ENCODE data around the gene IMPA2.
A peak's percentile ranks its signal among the peaks of the same experiment; 100 is the strongest.
"Not testable (repeated sequence)": the region's sequence is repeated elsewhere in the genome, so short reads cannot be mapped to it uniquely, and the experiment has no call there.

IMPA2 gene

DNA sequence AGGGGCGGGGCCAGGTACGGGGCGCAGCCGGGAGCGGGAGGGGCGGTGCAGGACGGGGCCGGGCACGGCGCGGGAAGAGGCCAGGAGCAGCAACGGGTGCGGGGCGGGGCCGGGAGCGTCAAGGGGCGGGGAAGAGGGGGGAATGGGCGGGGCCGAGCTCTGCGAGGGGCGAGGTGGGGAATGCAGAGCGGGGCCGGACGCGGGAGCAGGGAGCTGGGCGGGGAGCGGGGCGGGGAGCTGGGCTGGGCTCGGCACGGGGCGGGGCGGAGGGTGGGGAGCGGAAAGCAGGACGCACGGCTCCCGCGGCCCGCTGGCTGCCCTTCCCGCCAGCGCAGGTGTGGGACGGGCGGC is at the start of gene IMPA2:
IMPA2 (plus strand) TSS at position 316 of the 351 bp plus-strand sequence. CDS start 163 bp downstream, outside the sequence.
- no peak for DNase-seq (ENCODE audit: low read depth, low spot score)

DNA sequence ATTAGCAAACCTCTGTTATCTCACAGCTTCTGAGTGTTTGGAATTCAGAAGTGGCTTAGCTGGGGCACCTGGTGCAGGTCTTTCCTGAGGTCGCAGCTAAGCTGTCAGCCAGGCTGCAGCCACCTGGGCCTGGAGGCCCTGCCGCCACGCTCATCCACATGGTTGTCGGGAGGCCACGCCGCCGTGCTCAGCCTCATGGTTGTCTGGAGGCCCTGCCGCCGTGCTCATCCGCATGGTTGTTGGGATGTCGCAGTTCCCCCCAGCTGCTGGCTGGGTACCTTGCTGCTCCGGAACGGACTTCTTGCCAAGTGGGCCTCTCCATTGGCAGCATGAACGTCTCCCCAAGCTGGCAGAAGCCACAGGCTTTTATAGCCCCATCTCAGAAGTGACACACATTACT is 48.9 kb upstream of the IMPA2 start:
- DNase-seq (ENCODE audit: low read depth, low spot score) = no peak

DNA sequence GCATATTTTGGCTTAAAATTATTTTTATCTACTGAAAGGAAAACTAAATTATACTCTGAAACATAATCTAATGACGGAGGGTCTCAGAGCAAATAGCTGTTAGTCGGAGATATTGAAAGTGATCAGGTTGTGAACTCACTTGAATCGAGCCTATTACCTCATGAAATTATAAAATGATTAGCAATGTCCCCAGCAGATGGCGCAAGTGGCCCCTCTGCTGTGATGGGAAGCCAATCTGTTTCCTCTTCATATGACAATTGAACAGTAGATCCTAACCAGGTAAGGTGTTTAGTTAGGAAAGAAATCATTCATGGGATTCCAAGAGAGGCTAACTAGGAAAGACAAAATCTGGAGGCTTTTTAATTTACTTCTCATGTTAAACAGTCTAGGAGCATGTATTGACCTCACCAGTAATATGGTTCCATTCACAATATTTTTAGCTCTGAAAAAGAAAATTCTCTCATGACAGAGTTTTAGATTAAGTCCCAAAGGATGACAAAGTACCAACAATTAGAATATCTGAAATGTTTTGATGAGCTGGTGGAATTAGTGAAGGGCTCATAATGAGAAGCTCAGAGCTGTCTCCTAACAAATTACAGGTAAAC is 43.3 kb upstream of the IMPA2 start:
- peak; percentile 83 for DNase-seq (ENCODE audit: low read depth, low spot score)

DNA sequence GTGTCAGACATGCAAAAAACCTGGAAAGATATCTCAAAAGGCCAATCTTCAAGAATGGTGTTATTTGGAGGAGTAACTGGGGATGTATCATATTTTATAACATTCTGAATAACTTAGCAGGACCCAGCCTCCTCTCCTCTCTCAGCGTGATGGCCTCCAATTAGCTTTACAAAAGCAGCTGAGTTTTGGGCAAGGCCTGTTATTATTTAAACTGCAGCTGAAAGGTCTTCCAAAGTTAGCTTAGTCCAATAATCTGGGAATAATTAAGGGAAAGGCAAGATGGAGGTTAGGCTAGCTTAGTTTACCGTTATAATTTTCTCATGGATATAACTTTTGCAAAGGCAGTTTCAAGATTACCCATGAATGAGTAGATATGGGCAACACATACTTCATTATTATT is 40.4 kb upstream of the IMPA2 start:
- no peak for DNase-seq (ENCODE audit: low read depth, low spot score)

DNA sequence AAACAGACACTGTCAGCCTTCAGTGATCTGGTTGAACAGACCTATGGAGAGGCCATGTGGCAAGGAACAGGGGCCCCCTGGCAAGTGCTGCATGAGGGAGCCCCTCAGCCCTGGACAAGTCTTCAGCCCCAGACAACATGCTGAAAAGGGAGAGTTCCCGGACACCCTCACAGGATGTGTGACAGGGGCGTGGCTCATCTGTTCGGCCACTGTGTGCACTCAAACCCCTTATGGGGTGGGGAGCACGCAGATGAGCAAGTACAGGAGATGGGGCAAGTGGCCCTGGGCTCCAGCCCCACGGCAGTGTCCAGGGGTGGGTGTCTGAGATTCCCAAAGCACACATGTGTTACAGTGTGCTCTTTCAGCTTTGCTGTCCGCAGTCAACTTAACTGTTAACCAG is 37.8 kb upstream of the IMPA2 start:
- DNase-seq (ENCODE audit: low read depth, low spot score) = no peak

DNA sequence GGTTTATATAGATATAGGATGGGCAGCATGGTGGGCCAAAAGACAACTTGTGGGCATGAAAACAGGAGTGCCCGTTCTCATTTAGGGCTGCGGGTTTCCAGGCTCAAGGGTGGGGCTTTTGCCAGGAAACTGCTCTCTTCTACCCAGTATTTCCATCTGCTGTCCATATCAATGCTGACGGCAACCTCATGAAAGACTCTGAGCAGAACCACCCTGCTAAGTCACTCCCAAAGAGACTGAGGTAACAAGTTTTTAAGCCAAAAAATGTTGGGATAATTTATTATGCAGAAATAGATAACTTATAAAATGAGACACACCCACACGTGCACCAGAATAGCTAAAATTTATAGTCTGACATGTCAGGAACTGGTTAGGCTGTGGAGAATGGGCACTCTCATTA is 37.1 kb upstream of the IMPA2 start:
- DNase-seq (ENCODE audit: low read depth, low spot score) = no peak

DNA sequence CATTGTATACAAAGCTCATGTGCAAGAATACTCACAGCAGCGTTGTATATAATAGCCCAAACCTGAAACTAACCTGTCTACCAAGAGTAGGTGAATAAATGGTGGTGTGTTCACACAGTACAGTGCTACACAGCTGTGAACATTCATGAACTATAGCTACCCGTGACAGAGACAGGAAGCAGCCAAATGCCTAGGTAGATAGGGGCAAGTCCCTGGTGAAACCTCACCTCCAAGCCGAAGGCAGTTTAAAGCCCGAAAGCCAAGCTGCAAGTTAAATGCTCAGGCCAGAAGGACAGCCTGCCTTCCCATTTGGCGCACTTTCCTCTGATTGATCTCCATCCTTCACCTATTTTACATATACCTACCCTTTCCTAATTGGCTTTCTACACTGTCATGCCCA is 36.5 kb upstream of the IMPA2 start:
- DNase-seq (ENCODE audit: low read depth, low spot score) = no peak

DNA sequence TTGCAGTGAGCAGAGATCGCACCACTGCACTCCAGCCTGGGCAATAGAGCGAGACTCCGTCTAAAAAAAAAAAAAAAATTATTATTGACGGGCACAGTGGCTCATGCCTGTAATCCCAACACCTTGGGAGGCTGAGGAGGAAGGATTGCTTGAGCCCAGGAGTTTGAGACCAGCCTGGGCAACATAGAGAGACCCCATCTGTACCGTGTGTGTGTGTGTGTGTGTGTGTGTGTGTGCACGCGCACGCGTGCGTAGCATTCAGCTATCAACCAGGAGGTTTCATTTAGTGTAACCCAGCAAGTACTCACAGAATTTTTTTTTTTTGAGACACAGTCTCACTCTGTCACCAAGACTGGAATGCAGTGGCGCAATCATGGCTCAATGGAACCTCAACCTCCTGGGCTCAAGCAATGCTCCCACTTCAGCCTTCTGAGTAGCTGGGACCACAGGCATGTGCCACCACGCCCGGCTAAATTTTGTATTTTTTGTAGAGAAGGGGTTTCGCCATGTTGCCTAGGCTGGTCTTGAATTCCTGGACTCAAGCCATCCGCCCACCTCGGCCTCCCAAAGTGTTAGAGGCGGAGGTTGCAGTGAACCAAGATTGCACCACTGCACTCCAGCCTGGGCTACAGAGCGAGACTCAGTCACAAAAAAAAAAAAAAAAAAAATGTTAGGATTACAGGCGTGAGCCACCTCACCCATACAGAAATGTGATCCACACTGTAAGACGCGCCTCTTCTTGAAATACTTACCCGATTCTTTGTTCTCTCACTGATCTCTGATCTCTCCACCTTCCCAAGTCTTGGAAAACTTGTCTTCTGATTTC is 35.3 kb upstream of the IMPA2 start:
- DNase-seq (ENCODE audit: low read depth, low spot score) = peak; percentile 45

DNA sequence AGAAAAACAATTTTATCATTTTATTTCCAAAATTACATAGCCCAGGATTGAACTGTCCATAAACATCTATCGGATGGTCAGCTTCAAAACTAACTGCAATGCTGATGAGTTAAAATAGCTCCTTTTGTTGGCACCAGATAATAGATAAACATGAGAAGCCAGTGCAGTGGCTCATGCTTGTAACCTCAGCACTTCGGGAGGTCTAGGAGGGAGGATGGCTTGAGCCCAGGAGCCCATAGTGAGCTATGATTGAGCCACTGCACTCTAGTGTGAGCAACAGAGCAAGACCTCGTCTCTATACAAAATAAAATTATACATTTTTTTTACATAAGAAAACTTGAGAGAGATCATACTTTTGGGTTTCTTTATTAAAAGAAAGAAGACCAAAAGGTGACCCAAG is 34.6 kb upstream of the IMPA2 start:
- DNase-seq (ENCODE audit: low read depth, low spot score) = peak; percentile 62

DNA sequence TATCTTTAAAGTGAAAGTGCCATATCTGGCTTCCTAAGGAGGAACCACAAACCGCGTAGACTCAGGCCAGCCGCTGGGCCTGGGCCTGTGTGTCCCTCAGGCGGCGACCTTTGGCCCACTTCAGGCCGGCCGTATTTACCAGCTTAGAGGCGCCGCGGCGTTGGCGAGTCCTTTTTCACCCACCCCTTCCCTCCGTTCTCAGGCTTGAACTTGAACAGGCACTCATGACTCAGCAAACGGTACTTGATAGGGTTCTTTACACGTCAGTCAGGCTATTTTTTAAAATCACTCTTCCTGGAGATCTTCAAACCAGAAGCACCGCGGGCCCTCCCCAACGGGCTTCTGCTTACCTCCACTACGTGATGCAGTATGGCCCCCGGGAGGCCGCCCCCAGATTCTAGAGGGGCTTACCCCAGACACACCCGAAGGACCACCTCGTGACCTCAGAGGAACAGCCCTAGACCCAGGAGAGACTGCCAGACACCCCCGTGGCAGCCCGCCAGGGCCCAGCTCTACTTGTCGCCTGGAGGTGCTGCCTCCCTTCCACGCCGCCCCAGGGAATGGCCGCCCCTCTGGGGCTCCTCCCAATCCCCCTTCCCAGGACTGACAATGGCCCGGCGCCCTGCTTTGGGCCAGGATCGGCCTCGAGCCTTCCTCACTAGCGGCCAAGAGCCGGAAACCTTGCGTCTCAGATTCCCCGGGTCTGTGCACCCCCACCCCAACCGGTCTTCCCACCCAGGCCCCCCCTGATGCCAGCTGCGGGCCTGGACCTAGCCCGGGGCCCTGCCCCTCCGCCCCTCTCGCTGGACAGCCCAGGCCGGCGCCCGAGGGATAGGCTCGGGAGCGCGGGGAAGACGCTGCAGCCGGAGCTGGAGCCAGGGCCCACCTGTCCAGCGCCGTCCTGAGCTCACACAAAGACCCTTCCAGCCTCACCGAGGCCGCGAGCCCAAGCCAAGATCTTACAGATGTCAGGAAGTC is 33.8 kb upstream of the IMPA2 start:
- DNase-seq (ENCODE audit: low read depth, low spot score) = peak; percentile 96

DNA sequence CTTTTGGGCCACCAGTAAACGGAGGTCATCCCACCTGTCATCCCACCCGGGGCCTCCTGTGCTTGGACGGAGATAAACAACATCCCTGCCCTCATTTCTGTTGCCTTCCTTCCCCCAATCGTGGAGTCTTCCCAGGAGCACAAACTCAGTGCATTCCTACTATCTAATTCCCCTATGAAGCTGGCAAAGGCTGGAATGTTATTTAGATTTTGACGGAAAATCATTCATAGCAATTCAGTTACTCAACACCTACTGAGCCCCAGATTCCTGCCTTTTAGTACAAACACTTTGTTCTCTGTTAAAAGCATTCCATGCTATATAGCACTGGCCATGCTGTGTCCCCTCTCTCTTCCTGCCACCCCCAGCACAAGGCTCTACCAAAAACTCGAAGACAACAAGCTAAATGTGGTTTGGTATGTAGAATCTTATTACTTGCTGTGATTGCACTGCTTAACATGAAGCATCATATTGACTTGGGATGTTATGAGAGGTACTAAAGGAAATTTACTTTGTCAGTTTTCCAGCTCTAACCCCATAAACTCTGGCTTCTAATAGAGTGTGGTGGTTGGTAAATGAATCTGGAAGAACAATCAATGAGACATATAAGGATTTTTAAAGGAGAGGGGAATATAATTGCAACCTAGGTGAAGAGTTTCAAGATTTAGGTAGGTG is 32.3 kb upstream of the IMPA2 start:
- peak; percentile 70 for DNase-seq (ENCODE audit: low read depth, low spot score)

DNA sequence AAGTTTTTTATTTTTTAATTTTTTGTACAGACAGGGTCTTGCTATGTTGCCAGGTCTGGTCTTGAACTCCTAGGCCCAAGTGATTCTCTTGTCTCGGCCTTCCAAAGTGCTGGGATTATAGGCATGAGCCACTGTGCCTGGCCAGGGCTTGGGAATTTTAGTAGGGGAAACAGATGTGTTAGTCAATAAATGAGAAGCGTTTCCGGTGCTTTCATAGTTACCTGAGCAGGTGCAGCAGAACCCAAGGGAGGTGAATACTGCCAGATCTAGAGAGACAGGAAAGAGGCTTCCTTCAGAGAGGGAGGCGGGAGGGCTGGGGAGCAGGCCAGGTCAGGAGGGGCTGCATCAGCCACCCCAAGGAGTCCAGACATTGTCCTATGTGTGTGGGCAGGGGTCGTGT is 30.5 kb upstream of the IMPA2 start:
- DNase-seq (ENCODE audit: low read depth, low spot score) = no peak

DNA sequence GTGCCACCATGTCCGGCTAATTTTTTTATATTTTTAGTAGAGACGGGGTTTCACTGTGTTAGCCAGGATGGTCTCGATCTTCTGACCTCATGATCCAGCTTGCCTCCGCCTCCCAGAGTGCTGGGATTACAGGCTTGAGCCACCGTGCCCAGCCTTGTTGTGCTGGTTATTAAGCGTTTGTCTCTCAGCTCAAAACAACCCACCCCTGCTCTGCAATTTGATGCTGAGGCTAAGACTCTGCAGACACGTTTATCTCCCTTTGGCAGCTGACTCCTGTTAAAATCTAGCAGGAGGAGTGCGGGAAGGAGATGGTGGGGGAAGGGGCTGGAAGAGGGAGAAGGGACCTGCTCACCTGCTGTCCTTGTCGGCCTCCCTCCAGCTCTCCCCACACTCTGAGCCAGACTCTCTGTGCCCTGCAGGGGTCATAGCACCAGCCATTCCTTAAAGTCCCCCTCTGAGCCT is 29.9 kb upstream of the IMPA2 start:
- no peak for DNase-seq (ENCODE audit: low read depth, low spot score)

DNA sequence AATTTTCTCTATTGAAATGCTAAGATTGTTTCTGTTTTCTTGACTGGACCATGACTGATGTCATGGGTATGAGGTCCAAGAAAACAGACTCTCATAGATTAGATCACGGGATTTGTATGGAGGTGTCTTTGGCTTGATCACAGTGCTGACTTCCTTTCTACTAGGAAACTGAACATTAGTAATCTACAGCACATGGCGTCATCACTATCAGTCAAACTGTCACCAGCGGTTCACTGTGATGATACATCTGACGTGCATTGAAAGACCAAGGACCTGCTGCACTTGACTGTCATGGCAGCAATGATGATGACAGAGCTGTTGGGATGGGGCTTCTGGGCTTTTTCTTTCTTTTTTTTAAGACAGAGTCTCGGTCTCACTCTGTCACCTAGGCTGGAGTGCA is 28.2 kb upstream of the IMPA2 start:
- DNase-seq (ENCODE audit: low read depth, low spot score) = no peak

DNA sequence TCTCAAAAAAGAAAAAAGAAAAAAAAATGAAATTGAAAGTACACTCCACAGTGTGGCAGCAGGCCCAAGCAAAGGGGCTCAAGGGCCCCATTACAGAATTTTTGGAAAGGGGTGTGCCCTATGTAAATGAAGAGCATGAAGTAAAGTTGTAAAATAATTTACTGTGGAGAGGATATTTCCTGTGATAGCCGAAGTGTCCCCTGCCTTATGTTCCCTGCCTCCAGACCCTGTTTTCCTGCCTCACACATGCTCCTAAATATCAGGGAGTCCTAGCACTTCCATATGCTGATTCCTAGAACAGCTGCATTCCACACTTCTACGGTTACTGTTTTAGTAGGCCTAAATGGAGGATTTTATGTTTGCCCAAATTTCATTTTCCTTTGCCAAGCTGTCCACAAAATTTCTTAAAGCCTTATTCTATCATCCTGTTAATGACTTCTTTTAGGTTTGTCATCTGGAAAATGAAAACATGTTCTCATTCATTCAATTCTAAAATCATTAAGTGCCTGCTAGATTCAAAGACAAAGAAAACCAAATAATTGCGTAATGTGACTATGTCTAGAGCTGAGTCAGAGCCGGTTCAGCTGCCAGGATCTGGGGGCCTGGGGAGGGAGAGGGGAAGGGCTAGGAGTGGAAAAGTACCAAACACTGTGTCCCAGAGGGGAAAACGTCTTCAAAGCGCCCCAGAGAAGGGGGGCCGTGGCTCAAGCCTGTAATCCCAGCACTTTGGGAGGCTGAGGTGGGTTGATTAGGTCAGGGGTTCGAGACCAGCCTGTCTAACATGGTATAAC is 25.9 kb upstream of the IMPA2 start:
- DNase-seq (ENCODE audit: low read depth, low spot score) = peak; percentile 95

DNA sequence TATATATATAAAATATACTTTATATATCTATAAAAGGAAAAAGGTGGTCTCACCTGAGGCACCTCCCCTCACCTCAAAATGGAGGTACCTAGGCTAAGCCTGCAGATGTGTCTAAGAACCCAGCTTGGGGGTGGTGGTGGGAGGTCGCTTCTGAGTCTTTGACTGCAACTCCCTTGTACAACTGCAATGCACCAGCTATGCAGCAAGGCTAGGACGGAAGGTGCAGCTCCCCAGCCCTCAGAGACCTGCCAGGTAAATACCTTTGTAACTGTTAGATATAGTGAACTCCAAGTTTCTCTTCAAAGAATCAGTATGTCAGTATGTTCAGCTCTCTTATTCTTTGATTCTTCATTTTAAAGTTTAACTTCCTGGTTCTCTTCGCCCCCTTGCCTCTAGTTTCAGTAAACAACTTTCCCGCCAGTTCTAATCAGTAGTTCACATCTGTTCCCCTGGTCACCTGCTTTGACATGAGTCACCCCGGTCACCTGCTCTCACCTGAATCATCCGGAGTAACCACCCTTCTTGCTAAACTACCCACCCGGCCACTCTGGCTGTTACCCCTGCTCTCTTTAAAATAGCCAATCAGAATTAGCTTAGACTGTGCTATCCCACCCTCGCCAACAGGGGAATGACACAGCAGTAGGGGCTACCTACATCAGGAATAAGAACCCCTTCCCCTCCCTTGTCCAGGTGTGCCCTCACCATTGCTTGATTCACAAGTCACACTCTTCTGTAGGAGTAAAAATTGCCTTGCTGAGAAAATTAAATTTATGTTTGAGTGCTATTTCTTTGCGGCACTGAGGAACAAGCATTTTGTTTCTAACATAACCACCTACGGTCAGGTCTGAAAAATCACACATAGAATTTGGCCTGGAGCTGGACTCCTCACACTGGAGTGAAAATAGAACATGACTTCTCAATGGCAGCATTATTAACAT is 24.7 kb upstream of the IMPA2 start:
- DNase-seq (ENCODE audit: low read depth, low spot score) = no peak

DNA sequence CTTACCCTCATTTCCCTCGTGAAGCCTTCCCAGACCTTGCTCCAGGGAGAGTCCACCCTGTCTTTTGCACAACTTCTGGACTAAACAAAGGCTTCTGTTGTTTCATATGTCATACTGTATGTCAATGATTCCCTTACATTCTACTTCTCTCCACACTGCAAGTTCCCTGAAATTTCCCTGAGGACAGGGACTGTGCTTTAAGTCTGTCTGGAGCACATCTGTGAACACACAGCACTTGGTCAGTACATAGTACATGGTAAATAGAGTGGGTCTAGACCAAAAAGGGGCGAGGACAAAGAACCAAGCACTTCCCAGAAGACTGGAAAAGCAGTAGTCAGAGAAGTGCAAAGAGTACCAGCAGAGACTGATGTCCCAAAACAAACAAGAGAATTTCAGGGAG is 23.7 kb upstream of the IMPA2 start:
- DNase-seq (ENCODE audit: low read depth, low spot score) = no peak

DNA sequence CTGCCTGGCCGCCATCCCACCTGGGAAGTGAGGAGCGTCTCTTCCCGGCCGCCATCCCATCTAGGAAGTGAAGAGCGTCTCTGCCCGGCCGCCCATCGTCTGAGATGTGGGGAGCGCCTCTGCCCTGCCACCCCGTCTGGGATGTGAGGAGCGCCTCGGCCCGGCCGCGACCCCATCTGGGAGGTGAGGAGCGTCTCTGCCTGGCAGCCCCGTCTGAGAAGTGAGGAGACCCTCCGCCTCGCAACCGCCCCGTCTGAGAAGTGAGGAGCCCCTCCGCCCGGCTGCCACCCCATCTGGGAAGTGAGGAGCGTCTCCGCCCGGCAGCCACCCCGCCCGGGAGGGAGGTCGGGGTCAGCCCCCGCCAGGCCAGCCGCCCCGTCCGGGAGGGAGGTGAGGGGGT is 21.7 kb upstream of the IMPA2 start:
- DNase-seq (ENCODE audit: low read depth, low spot score) = not testable (repeated sequence)

DNA sequence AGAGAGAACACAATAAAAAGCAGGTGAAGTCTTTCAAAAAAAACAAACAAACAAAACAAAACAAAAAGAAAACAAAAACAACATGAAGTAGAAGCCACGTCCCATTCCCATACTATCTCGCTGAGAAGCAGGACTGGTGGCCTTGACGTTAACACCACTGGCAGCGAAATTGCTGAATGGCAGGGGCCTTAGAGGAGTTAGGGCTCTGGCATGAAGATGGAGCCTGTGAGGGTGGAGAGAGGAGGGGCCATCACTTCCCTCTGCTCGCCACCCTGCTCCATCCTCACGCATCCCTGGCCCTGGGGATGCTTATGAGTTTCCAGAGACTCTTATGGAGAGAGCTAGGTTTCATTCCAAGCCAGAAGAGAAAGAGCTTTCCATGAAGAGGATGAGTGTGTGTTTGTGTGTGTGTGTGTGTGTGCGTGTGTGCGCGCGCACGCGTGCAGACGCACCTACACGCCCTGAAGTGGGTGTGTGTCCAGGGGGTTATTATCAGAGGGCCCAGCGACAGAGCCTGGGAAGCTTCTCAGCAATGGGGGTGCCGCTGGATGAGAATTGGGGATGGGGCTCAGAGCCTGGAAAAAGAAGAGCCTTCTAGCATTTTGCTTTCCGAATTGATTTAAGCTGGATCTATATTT is 20.4 kb upstream of the IMPA2 start:
- no peak for DNase-seq (ENCODE audit: low read depth, low spot score)
